B cell (primary cell): ENCODE results near the gene PTPN23. TPM values are rescaled to one million over a fixed set of nuclear protein-coding genes. Genes with fewer than 3 reads are reported as not detected.

Experiments used
- ATAC-seq: fragments of 200-7000 bp; cut with Tn5 transposase; one replicate; pipeline ENCODE4 v1.10.0; 2021; ENCODE audit warnings: low read depth, mild to moderate bottlenecking, moderate number of reproducible peaks, moderate library complexity
- CTCF ChIA-PET: fragments of 350-600 bp; sonication (Branson Sonifier 250); formaldehyde crosslinking; loops from one replicate; lab custom pipeline; 2021; ENCODE audit warnings: antibody characterized with exemption, inconsistent platforms; lab: Charles Lee
- POLR2A ChIA-PET: fragments of 350-600 bp; sonication (Branson Sonifier 250); formaldehyde crosslinking; loops from one replicate; lab custom pipeline; 2021; ENCODE audit warnings: antibody characterized with exemption; lab: Charles Lee
- DNase-seq: peaks from one replicate; pipeline ENCODE4 v3.0.0; 2013
- H2AFZ ChIP-seq: 2 replicates; pipeline ENCODE4 v1.6.1; 2012; ENCODE audit warnings: mild to moderate bottlenecking, low read depth, low read length; ENCODE audit not compliant: insufficient read depth, poor library complexity, severe bottlenecking
- H3K27ac ChIP-seq, 2 donors: 1 replicate in 1 of 2; 2 replicates in 1 of 2; pipeline ENCODE4 v1.5.1; 2012 to 2013; ENCODE audit warnings: low read length in 2 of 2, mild to moderate bottlenecking in 2 of 2, moderate library complexity in 1 of 2
- H3K27me3 ChIP-seq, 4 experiments: fragments of 200-600 bp in 1 of 4; sonication (generic) in 1 of 4; replicated peaks in 1 of 4; 1 replicate in 2 of 4; 2 replicates in 2 of 4; pipeline versions ENCODE4 v1.6.1 to v1.7.0; 2013 to 2016; ENCODE audit warnings: low read length in 3 of 4, mild to moderate bottlenecking in 2 of 4, mixed read lengths in 1 of 4, moderate library complexity in 1 of 4; ENCODE audit not compliant: insufficient read depth in 4 of 4, control insufficient read depth in 3 of 4; ENCODE audit errors: control extremely low read depth in 1 of 4
- H3K36me3 ChIP-seq, 2 experiments: replicated peaks in 1 of 2; 1 replicate in 1 of 2; 2 replicates in 1 of 2; pipeline versions ENCODE4 v1.6.1 to v1.7.1; 2013; ENCODE audit warnings: low read length in 1 of 2; ENCODE audit not compliant: insufficient read depth in 2 of 2, control insufficient read depth in 1 of 2; ENCODE audit errors: control extremely low read depth in 1 of 2, extremely low read depth in 1 of 2
- H3K4me1 ChIP-seq, 2 donors: fragments of 200-600 bp in 1 of 2; sonication (generic) in 1 of 2; 1 replicate in 1 of 2; 2 replicates in 1 of 2; pipeline versions ENCODE4 v1.5.1 to v1.6.1; 2013 to 2017; ENCODE audit warnings: low read length in 2 of 2; ENCODE audit not compliant: control insufficient read depth in 2 of 2, insufficient read depth in 2 of 2
- H3K4me2 ChIP-seq: replicated peaks from 2 replicates; pipeline ENCODE3; 2012; ENCODE audit warnings: mild to moderate bottlenecking, low read depth, low read length; ENCODE audit not compliant: poor library complexity, severe bottlenecking
- H3K4me3 ChIP-seq, 5 experiments: fragments of 200-600 bp in 1 of 5; sonication (generic) in 1 of 5; 1 replicate in 3 of 5; 2 replicates in 2 of 5; pipeline versions ENCODE4 v1.5.1 to v1.7.0; 2011 to 2016; ENCODE audit warnings: low read length in 4 of 5, mild to moderate bottlenecking in 4 of 5, low read depth in 2 of 5, control low read depth in 1 of 5, moderate library complexity in 1 of 5; ENCODE audit not compliant: insufficient read depth in 1 of 5; ENCODE audit errors: control extremely low read depth in 1 of 5, extremely low read depth in 1 of 5
- H3K79me2 ChIP-seq: fragments of 200-600 bp; sonication (generic); one replicate; pipeline ENCODE4 v1.6.0; 2016; ENCODE audit warnings: low read length; ENCODE audit not compliant: control insufficient read depth, insufficient read depth
- H3K9ac ChIP-seq: fragments of 200-600 bp; sonication (generic); 2 replicates; pipeline ENCODE4 v1.6.1; 2017; ENCODE audit warnings: mild to moderate bottlenecking, low read length, moderate library complexity
- H3K9me3 ChIP-seq, 3 donors: one replicate each; pipeline versions ENCODE4 v1.6.1 to v1.7.1; 2013; ENCODE audit warnings: low read length in 2 of 3; ENCODE audit not compliant: control insufficient read depth in 2 of 3, insufficient read depth in 1 of 3; ENCODE audit errors: control extremely low read depth in 1 of 3
- H4K20me1 ChIP-seq: 2 replicates; pipeline ENCODE4 v1.6.0; 2012; ENCODE audit warnings: mild to moderate bottlenecking, low read length; ENCODE audit not compliant: insufficient read depth, control insufficient read depth, poor library complexity, severe bottlenecking
- H3K27ac Mint-ChIP-seq: one replicate; pipeline ENCODE4 v1.8.0; 2021; ENCODE audit warnings: mixed read lengths
- H3K27me3 Mint-ChIP-seq: one replicate; pipeline ENCODE4 v1.8.0; 2021; ENCODE audit warnings: mixed read lengths
- H3K4me1 Mint-ChIP-seq: one replicate; pipeline ENCODE4 v1.8.0; 2021; ENCODE audit warnings: mixed read lengths
- H3K4me3 Mint-ChIP-seq: one replicate; pipeline ENCODE4 v1.8.0; 2021; ENCODE audit warnings: mixed read lengths
- H3K9me3 Mint-ChIP-seq: one replicate; pipeline ENCODE4 v1.8.0; 2022; ENCODE audit warnings: mixed read lengths; ENCODE audit not compliant: insufficient read depth
- CTCF ChIP-seq: fragments of 200-600 bp; IDR thresholded peaks from one replicate; pipeline ENCODE4 v1.8.0; 2022; ENCODE audit warnings: antibody characterized with exemption, mild to moderate bottlenecking
- EZH2 ChIP-seq: IDR thresholded peaks from 2 replicates; pipeline ENCODE4 v1.6.1; 2012; ENCODE audit warnings: borderline replicate concordance, low read depth, mild to moderate bottlenecking, moderate library complexity, low read length; ENCODE audit not compliant: insufficient read depth, poor library complexity, severe bottlenecking
- WGBS: methylation state at CpG from one replicate; pipeline ENCODE4 v1.1.5; 2013; ENCODE audit warnings: missing lambda C conversion rate; ENCODE audit not compliant: insufficient coverage; 5-methylcytosine and 5-hydroxymethylcytosine counted together
- intact Hi-C: fragments of 100-400 bp; cut with micrococcal nuclease; formaldehyde crosslinking; loops from one replicate; pipeline ENCODE4 v1.10.0; 2022
- polyA plus RNA-seq: library from polyadenylated mRNA; depleted of rRNA; stranded (reverse); fragments of >200 nt; gene quantifications from 2 replicates; pipeline ENCODE4 v1.2.3, GENCODE V29; 2012
- total RNA-seq, 2 donors: library from RNA; stranded (reverse); fragments of 120-200 nt in 1 of 2; gene quantifications; 1 replicate in 1 of 2; 2 replicates in 1 of 2; pipeline versions ENCODE4 v1.2.3 to v1.2.4, GENCODE V29; 2013 to 2022

The PTPN23 gene
- total and polyA plus RNA-seq, 2 donors (not counting 1 experiment from before 2014, with no cell fraction given) = 21.3 to 68.8 TPM

- Histone ChIP-seq H4K20me1 (peaks cover 22% of the 10 kb centered on the region), H3K4me3 (no peak overlapping the region), H3K36me3 (peaks cover 0 to 78% of the 10 kb centered on the region in 2 experiments), H3K4me2 (no peak overlapping the region), H3K27ac (no peak overlapping the region), H3K9me3 (no peaks in the 10 kb centered on the region), H3K79me2 (peaks cover 7% of the 10 kb centered on the region), H3K4me1 (no peaks in the 10 kb centered on the region), H3K27me3 (no peaks in the 10 kb centered on the region), H3K9ac (no peak overlapping the region), H2AFZ (no peak overlapping the region)
- DNase-seq = no peak
- TF ChIP-seq CTCF (no peak), EZH2 (no peak)
- no peak overlapping the region for H3K27ac Mint-ChIP-seq
- no peaks in the 10 kb centered on the region for H3K27me3 Mint-ChIP-seq
- intact Hi-C loops = no loop called here
- CTCF ChIA-PET = interaction anchor here (0.5 to 1.5 kb wide), 3 partner anchors 12 to 74 kb away, joined by 3 to 9 read pairs (median 3); no protein-coding TSS in a partner anchor
- WGBS = 97% methylated on average over 15 of the region's 15 CpGs
- H3K9me3 Mint-ChIP-seq = no peaks in the 10 kb centered on the region
- H3K4me3 Mint-ChIP-seq = no peak overlapping the region
- peaks cover 2% of the 10 kb centered on the region for H3K4me1 Mint-ChIP-seq
- POLR2A ChIA-PET = no interaction called here
- ATAC-seq = no peak
Observed at GRCh38 chr3:47408839-47409229, 28.0 kb downstream of the PTPN23 start.

GRCh38 chr3:47409284-47409683 lies 28.5 kb downstream of the PTPN23 start:
- TF ChIP-seq EZH2 (no peak), CTCF (no peak)
- Histone ChIP-seq H3K36me3 (peaks cover 0 to 83% of the 10 kb centered on the region in 2 experiments), H2AFZ (no peak overlapping the region), H3K4me2 (no peak overlapping the region), H3K27me3 (no peaks in the 10 kb centered on the region), H3K9me3 (no peaks in the 10 kb centered on the region), H3K9ac (no peak overlapping the region), H3K4me3 (no peak overlapping the region), H4K20me1 (peaks cover 18% of the 10 kb centered on the region), H3K4me1 (peaks cover 3 to 4% of the 10 kb centered on the region in 2 donors), H3K27ac (no peak overlapping the region), H3K79me2 (peaks cover 7% of the 10 kb centered on the region)
- no peak overlapping the region for H3K4me3 Mint-ChIP-seq
- peaks cover 5% of the 10 kb centered on the region for H3K4me1 Mint-ChIP-seq
- DNase-seq (no peak), ATAC-seq (no peak)
- intact Hi-C loops = no loop called here
- 93% methylated on average over 14 of the region's 15 CpGs for WGBS
- CTCF ChIA-PET = interaction anchor here (0.5 to 1.5 kb wide), 3 partner anchors 12 to 73 kb away, joined by 3 to 9 read pairs (median 3); no protein-coding TSS in a partner anchor
- POLR2A ChIA-PET = no interaction called here
- no peaks in the 10 kb centered on the region for H3K27me3 Mint-ChIP-seq
- no peak overlapping the region for H3K27ac Mint-ChIP-seq
- H3K9me3 Mint-ChIP-seq = no peaks in the 10 kb centered on the region
